Effector CD8-positive, alpha-beta T cell (primary cell): ENCODE results near the gene GNA14.
"Not testable (repeated sequence)": the region's sequence is repeated elsewhere in the genome, so short reads cannot be mapped to it uniquely, and the experiment has no call there.

Experiments used
- DNase-seq: peaks from one replicate; lab custom pipeline; 2025; lab: John Stamatoyannopoulos, UW

The GNA14 gene

DNA sequence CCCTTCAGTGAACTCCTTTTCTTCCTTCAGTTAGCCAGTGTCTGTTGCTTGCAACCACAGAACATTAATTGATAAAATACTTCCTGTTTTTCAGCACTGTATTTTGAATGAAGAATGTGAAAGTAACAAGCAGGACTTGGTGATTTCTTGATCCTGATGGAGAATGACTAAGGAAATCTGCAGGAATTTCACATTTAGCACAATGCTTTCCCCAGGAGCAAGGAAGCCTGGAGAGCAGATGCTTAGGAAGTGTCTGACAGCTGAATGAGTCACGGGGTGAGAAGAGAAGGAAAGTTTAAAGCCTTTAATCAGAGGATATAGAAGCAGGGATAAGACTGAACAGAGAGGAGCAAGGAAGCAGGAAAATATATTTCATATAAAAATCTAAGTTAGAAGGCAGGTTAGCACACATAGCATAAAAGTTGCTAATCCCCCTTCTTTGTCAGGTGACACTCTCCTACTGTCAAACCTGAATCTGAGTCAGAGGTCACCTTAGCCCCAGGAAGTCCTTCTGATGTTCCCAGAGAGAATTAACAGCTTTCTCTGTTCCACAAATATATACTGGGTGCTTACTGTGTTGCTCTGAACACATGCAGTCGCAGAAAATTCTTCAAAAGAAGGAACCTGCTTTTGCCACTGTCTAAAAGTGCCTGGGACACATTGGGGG lies 59.7 kb downstream of the GNA14 start:
- DNase-seq: no peak

DNA sequence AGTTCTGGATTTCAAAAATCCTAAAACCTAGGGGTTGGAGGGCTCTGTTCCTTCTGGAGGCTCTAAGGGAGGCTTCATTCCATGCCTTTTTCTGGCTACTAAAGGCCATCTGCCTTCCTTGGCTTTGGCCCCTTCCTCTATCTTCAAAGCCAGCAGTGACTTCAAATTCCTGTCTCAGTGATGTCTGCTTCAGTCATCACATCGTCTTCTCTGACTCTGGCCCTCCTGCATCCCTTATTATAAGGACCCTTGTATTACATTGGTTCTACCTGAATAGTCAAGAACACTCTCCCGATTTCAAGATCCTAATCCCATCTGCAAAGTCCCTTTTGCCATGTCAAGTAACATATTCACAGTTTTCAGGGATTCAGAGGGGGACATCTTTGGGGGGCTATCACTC lies 60.3 kb downstream of the GNA14 start:
- DNase-seq: no peak

DNA sequence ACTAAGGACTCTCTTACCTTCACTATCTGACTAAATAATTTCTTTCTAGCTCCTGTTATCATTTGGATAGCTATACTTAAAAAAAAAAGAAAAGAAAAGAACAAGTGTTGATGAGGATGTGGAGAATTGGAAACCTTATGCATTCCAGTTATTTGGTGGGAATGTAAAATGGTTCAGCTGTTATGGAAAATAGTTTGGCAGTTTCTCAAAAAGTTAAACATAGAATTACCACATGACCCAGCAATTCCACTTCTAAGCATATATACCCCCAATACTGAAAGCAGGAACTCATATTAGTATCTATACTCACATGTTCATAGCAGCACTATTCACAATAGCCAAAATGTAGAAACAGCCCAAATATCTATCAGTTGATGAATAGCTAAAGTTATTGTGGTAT lies 61.1 kb downstream of the GNA14 start:
- no peak for DNase-seq

DNA sequence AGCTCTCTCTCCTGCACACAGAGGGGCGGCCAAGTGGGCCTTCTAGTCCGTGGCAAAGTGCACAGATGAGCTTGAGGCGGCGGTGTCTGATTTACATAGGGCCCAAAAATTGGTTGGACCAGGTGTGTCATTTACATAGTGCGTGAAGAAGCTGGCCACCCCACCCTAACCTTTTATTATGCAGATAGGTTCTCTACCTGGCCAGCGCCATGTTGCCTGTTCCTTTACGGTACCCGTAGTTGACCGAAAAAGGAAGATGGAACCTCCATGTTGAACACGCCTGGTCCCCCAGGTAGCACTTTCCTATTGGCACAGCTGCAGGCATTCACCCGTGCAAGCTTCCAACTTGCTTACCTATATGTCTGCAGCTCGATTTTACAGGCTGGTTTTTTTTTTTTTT lies 61.5 kb downstream of the GNA14 start:
- no peak for DNase-seq

DNA sequence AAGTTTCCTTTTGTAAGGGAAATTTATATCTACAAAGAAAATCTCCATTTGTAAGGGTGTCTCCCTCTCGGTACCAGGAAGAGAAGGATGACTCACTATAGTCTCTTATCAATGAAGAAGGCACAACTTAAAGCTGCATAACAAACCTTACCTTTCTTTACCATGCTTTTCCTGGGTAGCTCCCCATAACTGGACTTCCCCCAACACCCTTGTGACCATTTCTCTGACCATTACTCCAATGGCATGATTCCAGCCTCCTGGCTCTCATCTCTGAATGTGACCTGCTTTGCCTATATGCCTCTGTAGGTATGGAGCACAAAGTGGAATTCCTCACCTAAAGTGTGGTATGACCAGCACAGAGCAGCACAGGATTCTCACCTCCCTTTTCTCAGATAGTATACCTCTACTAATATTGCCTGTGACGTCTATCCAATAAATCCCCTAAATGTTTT lies 62.8 kb downstream of the GNA14 start:
- DNase-seq: no peak

DNA sequence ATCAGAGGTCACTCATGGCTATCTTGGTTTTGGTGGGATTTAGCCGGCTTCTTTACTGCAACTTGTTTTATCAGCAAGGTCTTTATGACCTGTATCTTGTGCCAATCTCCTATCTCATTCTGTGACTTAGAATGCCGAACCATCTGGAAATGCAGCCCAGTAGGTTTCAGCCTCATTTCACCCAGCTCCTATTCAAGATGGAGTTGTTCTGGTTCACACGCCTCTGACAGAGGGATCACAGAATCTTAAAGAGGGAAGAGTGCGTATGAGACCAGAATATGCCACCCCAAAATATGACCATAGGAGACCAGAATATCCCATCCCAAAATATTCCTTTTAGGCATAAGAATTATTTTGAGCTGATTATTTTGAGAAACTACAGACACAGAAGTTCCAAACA lies 63.2 kb downstream of the GNA14 start:
- DNase-seq: not testable (repeated sequence)

DNA sequence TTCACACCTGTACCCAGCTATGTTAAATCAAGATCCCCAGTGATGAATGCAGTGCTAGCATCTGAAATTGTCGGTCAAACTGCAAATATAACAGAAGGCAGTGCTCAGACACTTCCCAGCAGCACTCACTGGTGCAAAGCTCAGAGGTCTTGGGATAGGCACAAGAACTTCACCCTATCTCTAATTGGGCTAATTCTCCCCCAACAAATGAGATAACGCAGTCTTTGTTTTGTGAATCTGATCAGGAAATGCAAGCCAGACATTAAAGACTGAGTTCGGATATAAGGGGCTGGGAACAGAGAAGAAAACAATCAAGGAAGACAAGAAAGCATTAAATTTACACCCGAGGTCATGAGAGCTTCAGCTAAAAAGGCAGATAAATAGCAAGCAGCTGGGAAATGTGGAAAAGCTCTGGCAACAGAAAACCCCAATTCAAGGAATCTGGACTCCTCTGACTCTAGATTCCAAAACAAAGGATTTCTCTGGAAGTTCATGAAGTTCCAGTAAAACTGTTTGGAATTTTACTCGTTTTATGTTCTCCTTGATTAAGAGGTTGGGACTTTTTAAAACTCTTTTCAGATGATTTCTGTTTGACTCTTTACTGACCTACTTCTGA lies 65.1 kb downstream of the GNA14 start:
- DNase-seq: no peak

DNA sequence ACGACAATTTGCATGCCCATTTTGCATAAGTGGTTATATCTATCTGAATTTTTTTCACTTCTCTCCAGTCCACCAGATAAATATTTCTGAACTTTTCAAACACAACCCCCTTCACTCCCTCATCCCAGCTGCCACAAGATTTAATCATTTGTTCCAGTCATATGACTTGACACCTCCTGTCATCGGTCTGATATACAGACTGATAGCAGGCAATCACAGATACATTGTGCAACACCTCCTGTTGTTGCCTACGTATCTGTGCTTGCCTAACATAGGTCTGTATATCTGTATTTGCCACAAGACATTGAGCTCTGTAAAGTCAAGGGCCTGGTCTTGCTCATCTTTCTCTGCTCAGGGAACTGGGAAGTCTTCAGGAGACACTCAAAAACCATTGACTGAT lies 65.6 kb downstream of the GNA14 start:
- DNase-seq: no peak

DNA sequence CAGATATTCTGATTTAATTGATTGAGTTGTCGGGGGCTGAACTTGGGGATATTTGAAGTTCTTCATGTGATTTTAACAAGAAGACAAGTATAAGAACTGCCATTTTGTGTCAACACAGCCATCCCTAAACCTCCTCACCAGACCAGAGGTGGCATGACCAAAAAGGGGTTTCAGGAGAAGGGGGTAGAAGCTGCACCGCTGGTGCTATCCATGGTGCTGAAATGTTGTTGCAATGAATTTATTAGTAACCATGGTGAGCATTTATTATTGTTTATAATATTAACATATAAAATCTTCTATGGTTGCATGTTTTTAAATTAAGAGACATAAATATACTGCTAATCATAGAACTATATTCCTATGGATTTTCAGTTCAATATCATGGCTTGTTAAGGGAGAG lies 72.3 kb downstream of the GNA14 start:
- DNase-seq: no peak

DNA sequence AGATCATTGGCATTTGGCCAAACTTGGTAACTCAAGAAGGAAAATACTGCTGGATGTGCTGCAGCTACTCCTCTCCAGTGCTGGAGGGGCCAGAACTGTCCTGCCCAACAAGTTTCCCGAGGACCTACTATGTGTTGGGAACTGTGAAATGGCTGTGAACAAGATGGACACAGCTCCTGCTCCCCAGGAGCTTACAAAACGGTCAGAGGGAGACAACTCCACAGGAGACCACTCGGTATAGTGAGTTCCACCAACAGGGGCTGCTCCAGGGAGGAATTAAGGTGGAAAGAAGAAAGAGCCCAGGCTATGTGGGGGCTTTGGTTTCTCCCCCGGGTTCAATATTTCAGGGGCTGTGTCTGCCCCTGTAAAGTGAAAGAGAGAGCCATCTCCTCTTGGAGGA lies 78.8 kb downstream of the GNA14 start:
- no peak for DNase-seq

DNA sequence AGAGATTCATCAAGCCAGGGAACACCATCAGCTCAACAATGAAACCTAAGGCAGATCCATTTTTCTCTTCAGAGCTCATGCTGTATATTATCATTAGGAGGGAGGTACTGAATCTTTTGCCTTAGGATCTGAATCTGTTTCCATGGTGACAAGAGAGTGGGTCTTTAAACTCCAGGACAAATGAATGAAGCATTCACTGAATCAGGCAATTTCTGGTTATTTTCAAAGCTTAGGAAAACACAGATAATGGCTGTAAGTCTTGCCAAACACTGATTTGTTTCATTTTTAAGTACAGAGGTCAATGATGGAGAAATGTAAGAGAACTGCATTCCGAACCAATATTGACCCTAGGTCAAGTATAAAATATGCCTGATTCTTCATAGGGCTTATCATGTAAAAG lies 84.9 kb downstream of the GNA14 start:
- no peak for DNase-seq

DNA sequence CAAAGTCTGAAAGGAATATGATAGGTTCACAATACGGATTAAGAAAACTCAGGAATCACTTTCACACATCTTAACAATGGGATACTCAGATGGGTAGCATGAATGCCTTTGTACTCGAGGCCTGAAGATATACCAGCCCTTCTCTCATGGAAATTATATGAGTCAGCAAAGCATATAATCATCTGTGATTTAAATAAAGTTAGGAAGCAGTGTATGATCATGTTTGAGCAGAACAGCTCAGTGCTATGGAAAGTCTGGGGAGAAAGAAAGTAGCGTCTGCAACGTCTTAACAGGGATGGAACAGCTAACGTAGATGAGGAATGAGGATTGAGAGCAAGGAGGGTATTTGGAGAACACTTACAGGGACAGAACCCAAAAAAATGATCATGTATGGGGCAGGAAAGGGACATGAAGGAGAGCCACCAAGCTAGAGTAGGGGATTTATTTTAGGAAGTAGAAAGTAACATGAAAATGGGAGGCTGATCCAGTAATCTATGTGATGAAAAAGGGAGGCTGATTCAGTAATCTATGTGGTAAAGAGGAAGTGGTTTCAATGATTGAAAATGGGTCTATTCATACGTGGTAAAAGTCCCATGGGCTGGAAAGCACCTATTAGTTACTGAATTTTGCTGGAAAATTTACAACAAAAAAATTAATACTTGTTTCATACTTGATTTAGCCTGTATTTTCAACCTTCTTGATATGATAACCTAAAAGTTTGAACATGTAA lies 85.9 kb downstream of the GNA14 start:
- no peak for DNase-seq

DNA sequence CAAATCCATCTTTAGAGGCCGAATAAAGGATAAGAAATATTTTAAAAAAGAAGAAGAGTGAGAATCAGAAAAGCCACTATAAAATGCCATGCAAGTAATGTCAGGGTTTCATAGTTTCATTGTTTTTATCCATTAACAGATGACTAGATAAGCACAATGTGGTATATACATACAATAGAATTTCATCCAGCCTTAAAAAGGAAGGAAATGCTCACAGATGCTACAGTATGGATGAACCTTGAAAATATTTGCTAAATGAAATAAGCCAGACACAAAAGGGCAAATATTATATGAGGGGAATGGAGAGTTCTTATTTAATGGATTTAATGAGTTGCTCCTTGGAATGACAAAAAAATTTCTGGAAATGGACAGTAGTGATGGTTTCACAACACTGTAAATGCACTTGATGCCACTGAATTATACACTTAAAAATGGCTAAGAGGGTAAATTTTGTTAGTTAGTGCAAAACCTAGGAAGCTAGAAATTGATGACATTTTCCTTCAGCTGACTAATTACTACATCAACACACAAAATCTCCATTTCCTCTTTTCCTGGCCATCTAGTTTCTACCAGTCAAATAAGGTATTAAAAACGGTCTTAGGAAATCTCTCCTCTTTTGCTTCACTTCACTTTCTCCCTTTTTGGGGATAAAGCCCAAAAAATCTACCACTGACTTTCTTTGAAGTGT lies 86.6 kb downstream of the GNA14 start:
- no peak for DNase-seq

DNA sequence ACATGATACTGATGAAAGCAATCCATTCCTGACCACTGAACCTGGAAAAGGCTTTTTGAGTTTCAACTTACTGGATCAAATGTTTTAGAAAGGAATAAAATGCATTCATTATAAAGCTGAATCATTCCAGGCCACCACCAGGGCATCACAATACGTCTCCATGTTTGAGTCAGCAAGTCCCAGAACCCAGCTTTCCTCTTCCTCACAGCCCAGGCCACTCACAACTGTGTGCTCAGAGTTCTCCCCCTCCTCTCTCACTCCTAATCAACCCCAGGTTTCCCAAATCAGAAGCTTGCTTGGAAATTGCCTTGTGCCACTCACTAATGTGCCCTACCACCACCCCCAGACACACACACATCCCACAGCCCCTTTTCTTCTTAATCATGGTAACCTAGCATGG lies 91.7 kb downstream of the GNA14 start:
- no peak for DNase-seq

DNA sequence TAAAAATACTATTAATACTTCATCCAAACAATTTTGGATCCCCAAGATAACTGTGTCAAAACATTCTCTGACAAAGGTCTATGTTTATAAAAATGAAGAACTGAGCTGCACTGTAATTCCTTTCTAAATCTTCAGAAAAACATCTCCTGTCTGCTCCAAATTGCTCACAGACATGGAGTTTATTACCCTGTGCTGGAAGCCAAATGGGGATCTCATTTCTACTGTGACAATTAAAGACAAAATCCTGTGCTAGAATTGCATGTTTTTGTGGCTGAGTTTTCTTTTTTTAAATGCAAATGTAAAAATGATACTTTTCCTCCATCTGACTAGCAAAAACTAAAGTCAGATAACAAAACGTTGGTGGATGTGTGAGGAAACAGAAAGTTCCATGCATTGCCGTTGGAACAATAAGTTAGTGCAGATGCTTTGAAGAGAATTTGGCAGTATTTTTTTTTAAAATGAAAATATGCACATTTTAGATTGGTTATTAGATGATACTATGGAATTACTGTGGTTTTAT lies 93.5 kb downstream of the GNA14 start:
- no peak for DNase-seq

DNA sequence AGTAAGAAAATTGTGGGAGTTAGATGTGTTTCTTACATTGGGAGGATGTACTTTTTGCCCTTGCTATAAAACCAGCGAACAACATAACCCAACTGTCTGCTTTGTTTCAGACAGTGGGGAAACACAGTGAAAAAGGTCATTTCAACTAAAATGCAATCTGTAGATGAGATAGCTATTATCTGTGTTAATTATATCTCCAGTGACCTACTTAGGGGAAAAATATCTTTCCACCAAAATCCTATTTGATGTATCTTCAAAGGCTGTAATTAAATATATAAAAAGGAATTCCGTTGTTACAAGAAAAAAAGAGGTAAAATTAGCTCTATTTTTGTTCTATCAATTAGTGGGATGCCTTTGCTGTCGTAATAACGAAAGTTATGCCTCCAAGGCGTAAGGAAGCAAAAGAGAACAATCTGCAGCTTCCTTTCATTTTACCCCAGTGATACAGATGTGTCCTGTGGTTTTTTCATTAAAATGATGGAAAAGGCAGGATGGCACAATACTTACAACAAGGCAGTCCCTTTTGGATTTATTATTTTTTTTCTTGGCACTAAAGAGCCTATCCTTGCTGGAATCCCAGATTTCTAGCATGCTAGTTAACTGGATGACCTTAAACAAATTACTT lies 100.9 kb downstream of the GNA14 start:
- no peak for DNase-seq

DNA sequence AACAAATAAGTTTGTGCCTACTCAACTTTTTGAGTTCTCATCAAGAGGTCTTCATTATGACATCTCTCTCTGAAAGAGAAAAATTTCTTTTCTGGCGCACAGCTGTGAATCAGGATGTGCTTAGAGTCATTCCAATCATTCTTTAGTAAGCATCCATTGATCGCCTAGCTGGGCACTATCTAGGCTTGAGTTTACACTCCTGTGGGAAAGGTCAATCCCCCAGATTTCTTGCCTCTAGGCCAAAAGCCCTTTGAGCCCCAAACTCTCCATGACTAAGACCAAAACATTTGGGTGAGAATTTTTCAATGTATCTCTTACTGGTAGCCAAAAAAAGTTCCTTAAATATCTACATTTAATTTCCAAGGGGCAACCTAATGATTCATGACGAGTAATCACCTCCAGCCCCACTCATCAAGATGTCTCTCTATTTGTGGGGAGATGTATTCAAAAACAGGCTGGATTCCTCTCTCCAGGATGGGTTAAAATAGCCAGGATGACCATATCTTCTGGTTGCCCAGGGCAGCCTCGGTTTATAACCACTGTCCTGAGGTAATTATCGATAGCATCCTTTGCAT lies 101.7 kb downstream of the GNA14 start:
- no peak for DNase-seq

DNA sequence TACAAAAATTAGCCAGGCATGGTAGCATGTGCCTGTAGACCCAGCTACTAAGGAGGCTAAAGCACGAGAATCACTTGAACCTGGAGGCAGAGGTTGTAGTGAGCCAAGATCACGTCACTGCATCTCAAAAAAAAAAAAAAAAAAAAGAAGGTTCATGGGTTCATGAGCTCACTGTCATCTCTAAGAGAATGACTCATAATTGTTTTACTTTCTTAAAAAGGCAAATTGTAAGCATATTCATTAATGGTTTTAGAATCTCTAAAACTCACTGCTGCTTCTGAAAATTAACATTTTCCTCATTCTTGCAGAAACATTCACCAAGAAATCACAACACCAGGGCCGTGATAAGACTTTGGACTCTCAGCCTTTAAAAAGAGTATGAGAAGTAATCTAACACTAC lies 103.6 kb downstream of the GNA14 start:
- no peak for DNase-seq

DNA sequence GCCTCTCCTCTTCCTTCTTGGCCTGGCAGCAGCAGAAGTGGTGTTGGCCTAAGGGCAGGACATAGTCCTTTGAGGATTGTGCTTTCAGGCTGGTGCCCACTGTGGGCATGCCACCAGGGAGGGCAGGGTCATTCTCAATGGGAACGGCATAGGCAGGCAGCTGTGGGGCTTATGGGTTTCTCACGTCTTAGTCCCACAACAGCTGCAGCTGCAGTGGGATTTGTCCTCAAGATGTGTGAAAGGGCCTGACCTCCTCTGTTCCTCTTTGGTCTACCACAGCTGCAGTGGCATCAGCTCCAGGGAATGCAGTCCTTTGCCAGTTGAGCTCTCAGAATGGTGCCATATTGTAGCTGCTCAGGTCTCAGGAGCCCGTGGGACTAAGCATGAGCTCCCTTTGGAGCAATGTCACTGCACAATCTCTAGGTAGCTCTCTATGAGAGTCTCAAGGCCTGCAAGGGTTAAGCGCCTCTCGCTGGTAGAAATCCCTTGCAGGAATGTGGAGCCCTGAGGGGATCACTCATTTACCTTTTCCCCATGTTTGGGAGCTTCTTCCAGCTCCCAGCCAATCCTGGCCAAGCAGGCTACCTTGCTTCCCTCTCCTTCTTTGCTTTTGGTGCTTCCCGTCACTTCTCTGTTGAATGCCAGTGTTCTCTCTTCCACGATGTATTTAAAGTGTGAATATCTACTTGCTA lies 104.8 kb downstream of the GNA14 start:
- DNase-seq: no peak

DNA sequence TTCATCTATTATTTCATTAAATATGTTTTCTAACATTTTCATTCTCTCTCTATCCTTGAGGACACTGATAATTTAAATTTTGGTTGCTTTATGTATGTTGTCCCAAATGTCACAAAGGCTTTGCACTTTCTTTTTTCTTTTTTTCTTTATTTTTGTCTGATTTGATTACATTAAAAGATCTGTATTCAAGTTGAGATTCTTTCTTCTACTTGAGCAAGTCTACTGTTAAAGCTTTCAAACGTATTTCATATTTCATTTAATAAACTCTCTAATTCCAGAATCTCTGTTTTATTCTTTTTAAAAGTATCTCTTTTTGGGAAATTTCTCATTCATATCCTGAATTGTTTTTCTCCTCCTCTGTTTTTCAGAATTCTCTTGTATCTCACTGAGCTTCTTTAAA lies 106.5 kb downstream of the GNA14 start:
- DNase-seq: no peak

DNA sequence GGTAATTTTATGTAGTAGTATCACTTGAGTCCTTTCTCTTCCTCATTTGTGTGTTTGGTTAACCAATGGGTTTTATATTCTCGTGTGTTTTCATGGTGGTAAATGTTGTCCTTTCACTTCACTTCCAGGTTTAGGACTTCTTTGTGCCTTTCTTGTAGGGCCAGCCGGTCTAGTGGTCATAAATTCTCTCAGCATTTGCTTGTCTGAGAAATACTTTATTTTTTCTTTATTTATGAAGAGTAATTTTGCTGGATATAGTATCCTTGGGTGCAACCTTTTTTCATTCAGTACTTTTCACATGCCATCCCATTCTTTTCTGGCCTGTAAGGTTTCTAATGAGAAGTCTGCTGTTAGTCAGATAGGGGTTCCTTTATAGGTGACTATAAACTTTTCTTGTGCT lies 107.1 kb downstream of the GNA14 start:
- no peak for DNase-seq
